HL-60/S4 treated with retinoic acid at 250 ng/mL for 4 days and 3 days (cell line): ENCODE data around the gene SAMD11.
"Not testable (repeated sequence)": the region's sequence is repeated elsewhere in the genome, so short reads cannot be mapped to it uniquely, and the experiment has no call there.

Experiments used
- in situ Hi-C: fragments of 300-500 bp; cut with MboI; formaldehyde crosslinking; loops from 2 replicates; pipeline ENCODE4 v1.7.0; 2022; ENCODE audit warnings: low sequenced_read_pairs

Gene SAMD11

GRCh38 chr1:923131-923990 lies at the start of gene SAMD11:
Gene SAMD11, plus strand, starts transcription at chr1:923923. Its CDS starts 509 bp downstream, at chr1:924432.
- in situ Hi-C loops: no loop called here

DNA sequence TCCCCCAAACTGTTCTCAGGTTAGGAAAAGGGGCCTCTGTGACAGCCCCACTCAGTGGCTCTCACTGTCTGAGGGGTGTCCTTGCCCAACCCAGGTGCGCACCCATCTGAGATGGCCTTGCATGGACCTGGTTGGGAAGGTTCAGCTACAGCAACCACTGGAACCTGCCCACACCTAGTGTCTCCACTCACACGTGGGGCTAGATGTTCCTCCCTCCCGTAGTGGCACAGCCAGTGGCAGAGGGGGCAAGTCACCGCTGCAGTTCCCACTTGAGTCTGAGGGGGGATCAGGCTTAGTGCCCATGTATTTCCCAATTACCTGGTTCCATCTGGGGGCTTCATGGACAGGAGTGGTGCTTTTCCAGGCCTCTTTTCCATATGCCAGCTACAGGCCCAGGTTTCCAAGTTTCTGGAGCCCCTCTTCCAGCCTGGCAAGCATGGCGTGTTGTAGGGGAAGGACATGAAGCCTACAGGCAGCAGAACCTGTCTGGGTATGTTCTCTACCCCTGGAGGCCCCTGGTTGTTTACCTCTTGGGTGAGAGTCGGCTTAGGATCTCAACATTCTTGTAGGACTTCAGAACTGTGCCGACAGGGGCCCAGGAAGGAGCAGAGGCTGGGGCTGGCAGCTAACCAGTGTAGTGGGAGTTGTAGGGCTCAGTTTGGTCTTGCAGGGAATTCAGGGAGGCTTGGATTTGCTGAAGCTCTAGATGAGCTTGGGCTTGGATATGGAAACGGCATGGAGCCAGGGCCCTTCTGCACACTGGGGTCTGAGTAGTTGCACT lies 47.1 kb upstream of the SAMD11 start:
- in situ Hi-C loops: not testable (repeated sequence)

- in situ Hi-C loops: not testable (repeated sequence)
These were observed 46.3 kb upstream of the SAMD11 start for GRCh38 chr1:877209-877986.

GRCh38 chr1:880511-880910 lies 43.2 kb upstream of the SAMD11 start:
- in situ Hi-C loops: not testable (repeated sequence)

- in situ Hi-C loops: not testable (repeated sequence)
These were observed 42.8 kb upstream of the SAMD11 start for GRCh38 chr1:880915-881314.

DNA sequence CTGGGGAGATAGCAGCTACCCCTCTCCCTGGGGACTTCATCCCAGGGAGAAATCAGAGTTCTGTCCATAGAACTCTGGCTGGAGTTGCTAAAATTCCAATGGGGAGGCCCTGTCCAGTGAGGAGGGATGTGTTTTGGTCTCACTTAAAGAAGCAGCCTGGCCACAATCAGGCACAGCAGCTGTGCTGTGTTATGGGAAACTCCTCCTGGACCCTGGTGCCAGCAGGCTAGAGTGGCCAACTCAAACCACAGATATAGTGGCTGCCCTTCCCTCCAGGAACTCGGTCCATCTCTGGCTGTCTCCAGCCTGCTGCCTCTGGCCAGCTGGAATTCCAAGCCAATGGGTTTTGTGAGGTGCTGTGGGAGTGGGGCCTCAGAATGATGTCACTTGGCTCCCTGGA lies 37.4 kb upstream of the SAMD11 start:
- in situ Hi-C loops: no loop called here

DNA sequence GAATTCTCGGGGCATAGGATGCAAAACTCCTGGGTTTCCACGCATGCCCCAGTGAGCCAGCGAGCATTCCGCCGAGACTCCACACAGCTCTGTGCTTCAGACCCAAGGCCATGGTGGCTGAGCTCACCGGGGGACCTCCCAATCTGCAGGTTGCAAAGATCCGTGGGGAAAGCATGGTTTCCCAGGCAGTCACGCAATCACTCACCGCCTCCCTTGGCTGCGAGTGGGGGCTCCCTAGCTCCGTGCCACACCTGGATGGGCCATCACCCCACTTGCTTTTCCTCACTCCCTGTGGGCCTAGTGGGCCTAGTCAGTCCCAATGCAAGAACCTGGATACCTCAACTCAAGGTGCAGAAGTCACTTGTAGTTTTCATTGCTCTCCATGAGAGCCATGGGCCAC lies 37.0 kb upstream of the SAMD11 start:
- in situ Hi-C loops: no loop called here

DNA sequence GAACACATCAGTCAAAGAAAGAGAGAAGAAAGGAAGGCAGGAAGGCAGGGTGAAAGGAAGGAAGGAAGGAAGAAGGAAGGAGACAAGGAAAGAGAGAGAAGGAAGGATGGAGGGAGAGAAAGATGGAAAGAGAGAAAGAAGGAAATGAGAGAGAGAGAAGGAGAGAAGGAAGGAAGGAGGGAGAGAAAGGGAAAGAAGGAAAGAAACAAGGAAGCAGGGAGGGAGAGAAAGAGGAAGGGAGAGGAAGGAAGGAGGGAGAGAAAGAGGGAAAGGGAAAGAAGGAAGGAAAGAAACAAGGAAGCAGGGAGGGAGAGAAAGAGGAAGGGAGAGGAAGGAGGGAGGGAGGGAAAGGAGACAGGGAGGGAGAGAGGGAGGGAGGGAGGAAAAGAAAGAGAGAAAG lies 35.4 kb upstream of the SAMD11 start:
- in situ Hi-C loops: no loop called here

DNA sequence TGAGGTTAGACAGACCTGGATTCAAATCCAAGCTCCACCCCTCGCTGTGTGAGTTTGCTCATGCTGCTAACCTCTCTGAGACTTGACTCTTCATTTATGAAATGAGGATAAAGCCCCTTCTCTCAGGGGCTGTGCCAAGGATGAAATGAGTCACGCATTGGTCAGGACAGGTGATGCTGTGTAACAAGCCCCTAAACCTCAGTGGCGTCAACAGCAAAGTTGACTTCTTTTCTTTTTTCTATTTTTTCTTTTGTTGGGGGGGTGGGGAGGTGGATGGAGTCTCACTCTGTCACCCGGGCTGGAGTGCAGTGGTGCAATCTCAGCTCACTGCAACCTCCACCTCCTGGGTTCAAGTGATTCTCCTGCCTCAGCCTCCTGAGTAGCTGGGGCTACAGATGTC lies 33.9 kb upstream of the SAMD11 start:
- in situ Hi-C loops: not testable (repeated sequence)

- in situ Hi-C loops: not testable (repeated sequence)
These were observed 33.5 kb upstream of the SAMD11 start for GRCh38 chr1:890234-890633.

DNA sequence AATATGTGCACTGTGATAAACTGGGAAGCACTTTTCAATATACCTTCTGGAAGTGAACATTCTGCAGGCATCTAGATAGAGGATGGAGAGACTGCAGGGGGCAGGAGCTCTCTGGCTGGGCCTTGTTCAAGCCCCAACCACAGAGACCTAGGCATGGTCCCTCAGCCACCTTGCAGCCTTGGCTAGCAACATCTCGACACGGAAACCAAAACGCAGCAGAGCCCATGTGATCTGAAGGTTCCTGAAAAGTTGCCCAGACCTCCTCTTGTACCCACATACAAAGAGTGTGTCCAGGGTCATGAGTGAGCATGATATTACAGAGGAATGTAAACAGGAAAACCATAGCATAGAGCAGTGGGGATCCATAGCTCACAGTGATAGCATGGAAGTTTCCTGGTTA lies 33.1 kb upstream of the SAMD11 start:
- in situ Hi-C loops: no loop called here

DNA sequence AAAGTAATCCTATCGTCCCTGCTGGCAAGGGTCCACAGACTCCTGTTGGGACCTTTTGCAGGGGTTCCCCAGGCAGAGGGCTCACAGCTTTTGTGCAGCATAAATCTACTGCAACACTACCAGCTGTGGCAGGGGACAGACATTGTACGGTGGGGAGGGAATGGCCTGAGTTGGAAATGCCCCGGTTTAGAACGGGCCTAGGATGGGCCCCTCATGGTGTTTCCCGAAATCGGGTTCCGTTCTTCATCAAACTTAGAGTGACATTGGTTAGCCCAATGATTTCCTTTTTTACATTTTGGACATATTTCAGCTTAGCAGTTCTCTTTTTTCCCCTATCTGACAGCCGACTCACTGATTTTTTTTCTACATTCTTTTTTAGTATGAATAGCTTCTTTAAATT lies 26.5 kb upstream of the SAMD11 start:
- in situ Hi-C loops: no loop called here

DNA sequence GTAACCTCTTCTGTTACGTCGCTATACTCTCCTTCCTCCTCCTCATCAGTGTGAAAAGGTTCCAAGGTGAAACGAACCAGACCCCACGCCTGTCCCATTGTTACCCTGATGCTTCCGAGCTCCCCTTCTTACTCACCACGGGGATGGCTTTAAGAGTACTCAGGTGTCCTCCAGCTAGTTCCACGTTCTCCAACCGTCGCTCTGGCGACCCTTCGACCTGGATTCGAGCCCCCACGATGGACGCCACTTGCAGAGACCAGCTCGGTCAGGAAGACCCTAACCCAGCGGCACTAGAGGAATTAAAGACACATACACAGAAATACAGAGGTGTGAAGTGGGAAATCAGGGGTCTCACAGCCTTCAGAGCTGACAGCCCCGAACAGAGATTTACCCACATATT lies 25.8 kb upstream of the SAMD11 start:
- in situ Hi-C loops: not testable (repeated sequence)

DNA sequence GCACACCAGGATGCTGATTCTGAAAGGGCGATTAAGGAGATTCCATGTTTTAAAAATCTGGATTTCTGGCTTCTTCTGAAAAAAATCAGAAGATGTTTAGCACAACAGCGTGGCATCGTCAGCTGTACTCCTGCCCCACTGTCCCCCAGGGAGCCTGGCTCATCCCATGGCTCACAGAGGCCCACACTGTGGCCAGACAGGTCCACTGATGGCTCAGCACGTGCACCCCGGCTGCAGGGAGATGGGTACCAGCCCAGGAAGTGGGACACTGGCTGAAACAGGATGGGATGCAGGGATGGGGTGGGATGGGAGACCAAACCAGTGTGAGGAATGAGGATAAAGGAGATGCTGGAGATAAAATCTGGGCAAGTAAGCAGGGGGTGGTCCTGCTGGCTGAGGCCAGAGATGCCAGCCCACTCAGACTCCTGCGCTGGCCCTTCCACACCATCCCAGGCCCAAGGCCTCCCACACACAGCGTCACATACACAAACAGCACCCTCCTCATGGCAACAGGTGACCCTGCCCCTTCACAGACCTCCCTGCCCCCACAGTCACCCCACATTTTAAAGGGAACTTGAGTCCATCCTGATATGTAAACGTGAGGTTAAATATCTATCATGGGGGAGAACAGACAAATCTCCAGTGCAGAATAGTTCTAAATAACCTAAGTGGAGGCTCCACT lies 23.9 kb upstream of the SAMD11 start:
- in situ Hi-C loops: no loop called here

DNA sequence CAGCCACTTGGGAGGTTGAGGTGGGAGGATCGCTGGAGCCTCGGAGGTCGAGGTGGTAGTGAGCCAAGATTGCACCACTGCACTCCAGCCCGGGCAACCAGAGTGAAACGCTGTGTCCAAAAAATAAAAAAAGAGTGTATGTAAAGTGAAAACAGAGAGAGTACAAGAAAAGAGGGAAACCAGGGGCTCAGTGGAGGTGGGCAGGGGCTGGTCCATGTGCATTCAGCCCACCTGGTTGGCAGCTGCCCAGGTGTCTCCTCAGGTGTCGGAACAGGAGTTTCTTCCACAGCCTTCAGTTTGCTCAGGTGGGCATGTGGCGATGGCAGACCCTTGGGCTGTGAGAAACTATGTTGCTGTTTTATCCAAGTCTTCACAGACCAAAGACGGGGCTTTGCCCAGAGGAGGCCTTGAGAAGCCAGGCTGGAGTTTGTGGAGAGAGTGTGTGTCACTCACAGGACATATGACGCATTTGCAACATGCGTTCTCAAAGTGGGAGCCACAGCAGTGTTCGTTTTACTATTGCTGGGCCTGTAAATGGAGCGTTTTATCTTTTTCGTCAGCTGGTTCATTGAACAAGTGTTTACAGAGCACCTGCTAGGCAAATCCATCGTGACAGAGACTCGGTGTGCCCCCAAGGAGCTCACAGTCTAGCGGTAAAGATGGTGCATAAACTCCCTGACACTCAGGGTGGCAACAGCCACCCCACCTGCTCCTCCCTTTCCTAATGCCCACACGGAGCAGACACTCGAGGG lies 22.4 kb upstream of the SAMD11 start:
- in situ Hi-C loops: no loop called here

DNA sequence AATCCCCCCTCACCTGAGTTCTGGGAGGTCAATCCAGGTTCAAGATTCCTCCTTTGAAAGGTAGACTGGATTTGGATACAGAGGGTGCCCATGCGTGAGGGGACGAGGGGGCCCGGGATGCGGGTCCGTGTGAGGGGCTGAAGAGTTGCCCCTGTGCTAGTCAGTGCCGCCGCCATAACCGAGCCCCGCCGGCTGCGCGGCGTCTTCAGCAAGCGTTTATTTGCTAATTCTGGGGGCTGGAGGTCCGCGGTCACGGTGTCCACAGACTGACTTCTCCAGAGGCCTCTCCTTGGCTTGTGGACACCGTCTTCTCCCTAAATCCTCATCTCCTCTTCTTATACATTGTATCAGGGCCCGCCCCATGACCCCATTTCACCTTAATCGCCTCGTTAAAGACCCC lies 20.9 kb upstream of the SAMD11 start:
- in situ Hi-C loops: no loop called here

- in situ Hi-C loops: no loop called here
These were observed 20.4 kb upstream of the SAMD11 start for GRCh38 chr1:903305-903704.

DNA sequence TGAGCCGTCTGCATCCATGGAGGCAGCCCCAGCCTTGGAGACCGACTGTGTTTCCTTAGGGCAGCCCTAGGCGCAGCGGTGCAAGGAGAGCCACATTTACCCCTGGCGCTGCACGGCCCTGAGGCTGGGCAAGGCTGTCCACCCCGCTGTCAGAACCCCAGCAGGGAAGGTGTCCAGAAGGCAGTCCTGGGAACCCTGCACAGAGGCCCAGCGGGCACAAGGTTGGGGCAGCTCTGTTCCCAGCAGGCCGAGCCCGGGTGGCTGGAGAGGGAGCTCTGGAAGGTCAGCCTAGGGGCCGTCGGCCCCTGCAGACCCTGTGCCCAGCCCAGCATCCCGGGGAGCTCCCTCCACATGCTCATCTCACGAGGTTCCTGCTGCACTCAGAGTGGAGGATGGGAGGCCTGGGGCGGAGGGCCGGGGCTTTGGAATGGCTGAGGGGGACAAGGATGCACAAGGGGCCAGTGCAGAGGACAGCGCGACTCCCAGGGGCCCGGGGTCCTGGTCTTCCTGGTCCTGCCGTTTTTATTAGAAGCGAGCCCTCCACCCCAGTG lies 19.9 kb upstream of the SAMD11 start:
- in situ Hi-C loops: no loop called here

DNA sequence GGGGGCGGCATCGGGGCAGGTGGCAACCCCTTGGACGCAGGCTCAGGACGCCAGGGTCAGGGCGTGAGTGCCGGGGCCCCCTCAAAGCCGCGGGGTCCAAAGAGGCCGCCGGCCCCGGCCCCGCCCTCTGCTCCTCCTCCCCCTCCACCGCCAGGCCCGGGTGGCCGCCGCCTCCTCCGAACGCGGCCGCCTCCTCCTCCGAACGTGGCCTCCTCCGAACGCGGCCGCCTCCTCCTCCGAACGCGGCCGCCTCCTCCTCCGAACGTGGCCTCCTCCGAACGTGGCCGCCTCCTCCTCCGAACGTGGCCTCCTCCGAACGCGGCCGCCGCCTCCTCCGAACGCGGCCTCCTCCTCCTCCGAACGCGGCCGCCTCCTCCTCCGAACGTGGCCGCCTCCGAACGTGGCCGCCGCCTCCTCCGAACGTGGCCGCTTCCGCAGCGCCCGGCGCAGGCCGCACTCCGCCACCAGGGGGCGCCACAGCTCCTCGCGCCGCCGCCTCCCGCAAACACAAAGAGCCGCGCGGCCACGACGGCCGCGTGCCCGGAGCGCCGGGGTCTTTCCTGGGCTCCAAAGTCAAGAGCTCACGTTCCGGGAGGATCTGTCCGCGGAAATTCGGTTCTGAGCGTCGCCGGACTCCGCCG lies 19.3 kb upstream of the SAMD11 start:
- in situ Hi-C loops: no loop called here
